GM21360 (cell line): ENCODE results near the gene PERM1.
"Not testable (repeated sequence)": the region's sequence is repeated elsewhere in the genome, so short reads cannot be mapped to it uniquely, and the experiment has no call there.

Experiments
- ATAC-seq: cut with Tn5 transposase; IDR thresholded peaks from one replicate; pipeline ENCODE4 v1.9.1; 2021; ENCODE audit warnings: mild to moderate bottlenecking, moderate library complexity; ENCODE audit not compliant: unreplicated experiment

PERM1 gene

GRCh38 chr1:978835-979743, 2.8 kb downstream of the PERM1 start:
- no peak for ATAC-seq

- no peak for ATAC-seq
Observed at GRCh38 chr1:978069-978834, 3.6 kb downstream of the PERM1 start.

- ATAC-seq = not testable (repeated sequence)
Observed at GRCh38 chr1:976791-977190, 5.1 kb downstream of the PERM1 start.

- no peak for ATAC-seq
Observed at GRCh38 chr1:975896-976683, 5.8 kb downstream of the PERM1 start.

- ATAC-seq = no peak
Observed at GRCh38 chr1:975365-975764, 6.5 kb downstream of the PERM1 start.

- no peak for ATAC-seq
Observed at GRCh38 chr1:974687-975328, 7.1 kb downstream of the PERM1 start.

- ATAC-seq = no peak
Observed at GRCh38 chr1:974293-974640, 7.6 kb downstream of the PERM1 start.

GRCh38 chr1:973459-974292, 8.2 kb downstream of the PERM1 start:
- no peak for ATAC-seq

GRCh38 chr1:972726-973458, 9.0 kb downstream of the PERM1 start:
- ATAC-seq = no peak

GRCh38 chr1:971751-972506, 10.0 kb downstream of the PERM1 start:
- ATAC-seq = no peak

- no peak for ATAC-seq
Observed at GRCh38 chr1:970973-971730, 10.7 kb downstream of the PERM1 start.

GRCh38 chr1:970242-970972, 11.5 kb downstream of the PERM1 start:
- no peak for ATAC-seq

- no peak for ATAC-seq
Observed at GRCh38 chr1:969260-969855, 12.5 kb downstream of the PERM1 start.

- ATAC-seq = no peak
Observed at GRCh38 chr1:967466-968343, 14.2 kb downstream of the PERM1 start.

- ATAC-seq = peak; percentile 64
Observed at GRCh38 chr1:966704-967300, 15.1 kb downstream of the PERM1 start.
